Neural progenitor cell (in vitro differentiated cells): Measurements from ENCODE around the gene ZFAND4.

Source experiments
- CTCF ChIP-seq: fragments of 200-600 bp; sonication (generic); IDR thresholded peaks from 2 replicates; pipeline ENCODE4 v1.5.1; 2017; ENCODE audit warnings: antibody characterized with exemption, mild to moderate bottlenecking
- EZH2phosphoT487 ChIP-seq: fragments of 200-600 bp; sonication (generic); IDR thresholded peaks from 2 replicates; pipeline ENCODE4 v1.6.1; 2017; ENCODE audit warnings: antibody characterized with exemption

- TF ChIP-seq CTCF (no peak), EZH2phosphoT487 (no peak)
Measured at GRCh38 chr10:45608052-45608451, 64.5 kb downstream of the ZFAND4 start.
